ENCODE data around the gene HUNK.

HUNK gene

DNA sequence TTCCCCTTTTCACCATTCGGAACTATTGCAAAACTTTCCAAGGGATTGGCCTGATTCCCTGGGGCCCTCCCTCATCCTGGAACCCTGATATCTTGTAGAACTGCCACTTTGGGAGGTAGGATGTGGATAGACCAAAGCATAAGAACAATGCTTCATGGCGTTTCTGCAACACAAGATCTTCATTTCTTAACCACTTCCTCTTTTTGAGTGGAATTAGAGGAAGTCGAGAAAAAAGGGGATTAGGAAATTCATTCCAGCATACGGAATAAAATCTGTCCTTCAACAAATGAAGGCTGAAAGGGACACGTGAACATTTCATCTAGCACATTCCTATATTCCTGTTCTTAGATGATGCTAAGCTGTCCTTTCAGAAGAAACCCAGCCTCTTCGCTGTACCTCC lies 149.3 kb downstream of the HUNK start:
- TF ChIP-seq TAF1 (IDR thresholded peaks at IDR 0.05; ENCODE audit: borderline replicate concordance, insufficient read depth, low read length) = no peak
- TF ChIP-seq POLR2AphosphoS5 (IDR thresholded peaks at IDR 0.05; ENCODE audit: low read depth, low read length) = no peak
- TF ChIP-seq SIN3A (IDR thresholded peaks at IDR 0.05; ENCODE audit: borderline replicate concordance, insufficient read depth, low read length) = no peak
- TF ChIP-seq, protein P1, sequence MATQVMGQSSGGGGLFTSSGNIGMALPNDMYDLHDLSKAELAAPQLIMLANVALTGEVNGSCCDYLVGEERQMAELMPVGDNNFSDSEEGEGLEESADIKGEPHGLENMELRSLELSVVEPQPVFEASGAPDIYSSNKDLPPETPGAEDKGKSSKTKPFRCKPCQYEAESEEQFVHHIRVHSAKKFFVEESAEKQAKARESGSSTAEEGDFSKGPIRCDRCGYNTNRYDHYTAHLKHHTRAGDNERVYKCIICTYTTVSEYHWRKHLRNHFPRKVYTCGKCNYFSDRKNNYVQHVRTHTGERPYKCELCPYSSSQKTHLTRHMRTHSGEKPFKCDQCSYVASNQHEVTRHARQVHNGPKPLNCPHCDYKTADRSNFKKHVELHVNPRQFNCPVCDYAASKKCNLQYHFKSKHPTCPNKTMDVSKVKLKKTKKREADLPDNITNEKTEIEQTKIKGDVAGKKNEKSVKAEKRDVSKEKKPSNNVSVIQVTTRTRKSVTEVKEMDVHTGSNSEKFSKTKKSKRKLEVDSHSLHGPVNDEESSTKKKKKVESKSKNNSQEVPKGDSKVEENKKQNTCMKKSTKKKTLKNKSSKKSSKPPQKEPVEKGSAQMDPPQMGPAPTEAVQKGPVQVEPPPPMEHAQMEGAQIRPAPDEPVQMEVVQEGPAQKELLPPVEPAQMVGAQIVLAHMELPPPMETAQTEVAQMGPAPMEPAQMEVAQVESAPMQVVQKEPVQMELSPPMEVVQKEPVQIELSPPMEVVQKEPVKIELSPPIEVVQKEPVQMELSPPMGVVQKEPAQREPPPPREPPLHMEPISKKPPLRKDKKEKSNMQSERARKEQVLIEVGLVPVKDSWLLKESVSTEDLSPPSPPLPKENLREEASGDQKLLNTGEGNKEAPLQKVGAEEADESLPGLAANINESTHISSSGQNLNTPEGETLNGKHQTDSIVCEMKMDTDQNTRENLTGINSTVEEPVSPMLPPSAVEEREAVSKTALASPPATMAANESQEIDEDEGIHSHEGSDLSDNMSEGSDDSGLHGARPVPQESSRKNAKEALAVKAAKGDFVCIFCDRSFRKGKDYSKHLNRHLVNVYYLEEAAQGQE (IDR thresholded peaks at IDR 0.05; ENCODE audit: insufficient read depth in 1 of 2, low read depth in 2 of 2, low read length in 2 of 2) = no peak
- TF ChIP-seq FOXP2 (optimal IDR thresholded peaks at IDR 0.05; ENCODE audit: borderline replicate concordance, extremely low read depth, extremely low read length, insufficient read depth) = no peak

DNA sequence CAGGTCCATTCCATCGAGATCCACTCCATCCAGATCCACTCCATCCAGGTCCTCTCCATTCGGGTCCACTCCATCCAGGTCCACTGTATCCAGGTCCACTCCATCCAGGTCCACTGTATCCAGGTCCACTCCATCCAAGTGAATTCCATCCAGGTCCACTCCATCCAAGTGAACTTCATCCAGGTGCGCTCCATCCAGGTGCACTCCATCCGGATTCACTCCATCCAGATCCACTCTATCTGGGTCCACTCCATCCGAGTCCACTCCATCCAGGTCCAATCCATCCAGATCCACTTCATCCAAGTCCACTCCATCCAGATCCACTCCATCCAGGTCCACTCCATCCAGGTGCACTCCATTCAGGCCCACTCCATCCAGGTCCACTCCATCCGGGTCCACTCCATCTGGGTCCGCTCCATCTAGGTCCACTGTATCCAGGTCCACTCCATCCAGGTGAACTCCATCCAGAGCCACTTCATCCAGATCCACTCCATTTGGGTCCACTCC lies 157.4 kb downstream of the HUNK start:
- TF ChIP-seq POLR2AphosphoS5 (IDR thresholded peaks at IDR 0.05; ENCODE audit: low read depth, low read length) (no peak), FOXP2 (optimal IDR thresholded peaks at IDR 0.05; ENCODE audit: borderline replicate concordance, extremely low read depth, extremely low read length, insufficient read depth) (no peak), TAF1 (IDR thresholded peaks at IDR 0.05; ENCODE audit: borderline replicate concordance, insufficient read depth, low read length) (no peak), SIN3A (IDR thresholded peaks at IDR 0.05; ENCODE audit: borderline replicate concordance, insufficient read depth, low read length) (no peak)
- TF ChIP-seq, protein P1 (IDR thresholded peaks at IDR 0.05; ENCODE audit: insufficient read depth in 1 of 2, low read depth in 2 of 2, low read length in 2 of 2) = no peak

DNA sequence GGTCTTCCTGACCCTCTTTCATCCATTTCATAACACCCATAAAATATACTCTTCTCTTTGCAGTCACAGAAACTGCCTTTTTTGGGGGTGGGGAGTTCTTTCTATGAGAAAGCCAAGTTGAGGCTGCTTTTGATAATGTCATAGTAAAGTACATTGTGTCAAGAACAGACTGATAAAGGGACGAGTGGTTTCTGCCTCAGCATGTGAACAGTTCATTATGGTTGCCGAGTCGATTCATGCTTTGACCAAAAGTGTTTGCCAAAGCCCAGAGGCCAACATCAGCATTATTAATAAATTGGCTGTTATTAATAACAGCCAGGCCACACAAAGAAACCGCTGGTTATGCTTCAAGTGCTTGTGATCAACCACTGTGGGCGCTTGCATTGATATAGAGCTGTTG lies 162.0 kb downstream of the HUNK start:
- no peak for TF ChIP-seq FOXP2 (optimal IDR thresholded peaks at IDR 0.05; ENCODE audit: borderline replicate concordance, extremely low read depth, extremely low read length, insufficient read depth)
- no peak for TF ChIP-seq SIN3A (IDR thresholded peaks at IDR 0.05; ENCODE audit: borderline replicate concordance, insufficient read depth, low read length)
- TF ChIP-seq POLR2AphosphoS5 (IDR thresholded peaks at IDR 0.05; ENCODE audit: low read depth, low read length) = no peak
- no peak for TF ChIP-seq TAF1 (IDR thresholded peaks at IDR 0.05; ENCODE audit: borderline replicate concordance, insufficient read depth, low read length)
- TF ChIP-seq, protein P1 (IDR thresholded peaks at IDR 0.05; ENCODE audit: insufficient read depth in 1 of 2, low read depth in 2 of 2, low read length in 2 of 2) = no peak

DNA sequence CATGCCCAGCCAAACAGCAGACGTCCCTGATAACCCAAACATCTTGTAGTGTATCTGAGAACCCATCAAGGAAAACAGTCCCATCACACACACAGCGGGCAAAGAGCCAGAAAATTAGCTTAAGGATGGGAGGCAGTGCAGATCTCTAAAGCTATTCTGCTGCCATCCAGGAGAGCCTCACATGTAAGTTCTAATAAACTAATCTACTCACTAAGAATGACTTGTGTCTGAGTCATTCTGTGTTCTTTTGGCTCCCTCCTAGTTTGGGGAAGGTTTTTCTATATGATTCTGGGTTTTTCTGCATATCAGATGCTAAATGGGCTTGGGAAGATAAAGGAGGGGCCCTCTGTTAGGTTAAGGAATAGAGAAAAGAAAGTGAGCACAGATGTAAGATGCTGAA lies 162.8 kb downstream of the HUNK start:
- TF ChIP-seq TAF1 (IDR thresholded peaks at IDR 0.05; ENCODE audit: borderline replicate concordance, insufficient read depth, low read length) (no peak), SIN3A (IDR thresholded peaks at IDR 0.05; ENCODE audit: borderline replicate concordance, insufficient read depth, low read length) (no peak), POLR2AphosphoS5 (IDR thresholded peaks at IDR 0.05; ENCODE audit: low read depth, low read length) (no peak), FOXP2 (optimal IDR thresholded peaks at IDR 0.05; ENCODE audit: borderline replicate concordance, extremely low read depth, extremely low read length, insufficient read depth) (no peak)
- TF ChIP-seq, protein P1 (IDR thresholded peaks at IDR 0.05; ENCODE audit: insufficient read depth in 1 of 2, low read depth in 2 of 2, low read length in 2 of 2) = no peak

DNA sequence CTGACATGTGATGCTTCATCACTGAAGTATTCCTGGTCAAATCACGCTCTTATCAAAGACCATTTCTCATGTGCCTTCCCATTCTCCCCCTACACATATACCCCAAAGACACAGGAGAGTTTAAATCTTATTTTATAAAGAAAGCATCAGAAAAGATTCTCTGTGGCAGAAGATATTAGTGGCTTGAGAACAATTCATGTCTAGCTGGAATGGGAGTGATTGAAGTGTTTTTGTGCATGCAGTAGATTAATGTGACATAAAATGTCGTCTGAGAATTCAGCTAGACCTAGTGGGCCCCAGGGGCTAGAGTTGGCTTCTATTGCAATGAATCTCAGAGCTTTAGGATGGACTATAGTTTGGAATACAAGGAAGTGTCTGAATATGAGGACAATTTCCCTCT lies 163.9 kb downstream of the HUNK start:
- TF ChIP-seq FOXP2 (optimal IDR thresholded peaks at IDR 0.05; ENCODE audit: borderline replicate concordance, extremely low read depth, extremely low read length, insufficient read depth) (no peak), TAF1 (IDR thresholded peaks at IDR 0.05; ENCODE audit: borderline replicate concordance, insufficient read depth, low read length) (no peak), POLR2AphosphoS5 (IDR thresholded peaks at IDR 0.05; ENCODE audit: low read depth, low read length) (no peak), SIN3A (IDR thresholded peaks at IDR 0.05; ENCODE audit: borderline replicate concordance, insufficient read depth, low read length) (no peak)
- TF ChIP-seq, protein P1 (IDR thresholded peaks at IDR 0.05; ENCODE audit: insufficient read depth in 1 of 2, low read depth in 2 of 2, low read length in 2 of 2) = no peak
